K562 (cell line): Measurements from ENCODE around the gene ZNF354B.

ENCODE experiments used
- FOXA3 ChIP-seq, 2 experiments: fragments of 450-650 bp in 1 of 2; sonication (generic) in 1 of 2; formaldehyde crosslinking; IDR thresholded peaks in 1 of 2; conservative IDR thresholded peaks in 1 of 2; 2 replicates each; pipeline versions ENCODE4 v1.4.0 to v1.8.0; 2020 to 2022; ENCODE audit warnings: mild to moderate bottlenecking in 2 of 2, missing genetic modification reagents in 1 of 2
- HNRNPUL1 ChIP-seq: fragments of 200-400 bp; formaldehyde crosslinking; IDR thresholded peaks from 2 replicates; pipeline ENCODE4 v1.6.1; 2017; ENCODE audit warnings: low read length
- KDM1A ChIP-seq, 2 experiments: fragments of 450-650 bp; IDR thresholded peaks; 2 replicates each; pipeline ENCODE4 v1.6.1; 2016; ENCODE audit warnings: mild to moderate bottlenecking in 2 of 2
- NR2C1 ChIP-seq, 2 experiments: fragments of 450-650 bp; IDR thresholded peaks; 2 replicates each; pipeline ENCODE4 v1.6.1; 2017; ENCODE audit warnings: mild to moderate bottlenecking in 2 of 2, antibody characterized with exemption in 1 of 2, inconsistent platforms in 1 of 2, missing compliant biosample characterization in 1 of 2, missing genetic modification characterization in 1 of 2
- POLR2AphosphoS5 ChIP-seq: IDR thresholded peaks from 2 replicates; pipeline ENCODE4 v1.6.1; 2011; ENCODE audit warnings: mild to moderate bottlenecking, low read depth, low read length, moderate library complexity; ENCODE audit not compliant: control insufficient read depth, insufficient read depth
- ZNF384 ChIP-seq: IDR thresholded peaks from 2 replicates; pipeline ENCODE4 v1.6.1; 2012; ENCODE audit warnings: low read depth, low read length, improper control_type of control experiment
- TF ChIP-seq, protein P1 (sequence below), 2 experiments: fragments of 450-650 bp; IDR thresholded peaks; 2 replicates each; pipeline ENCODE4 v1.6.1; 2018; ENCODE audit warnings: mild to moderate bottlenecking in 2 of 2, low read depth in 1 of 2; ENCODE audit not compliant: partially characterized antibody in 2 of 2
- TF ChIP-seq, protein P2 (sequence below), 3 experiments: IDR thresholded peaks in 2 of 3; conservative IDR thresholded peaks in 1 of 3; 2 replicates each; pipeline ENCODE4 v1.5.1; 2011 to 2012; ENCODE audit warnings: low read length in 3 of 3, mild to moderate bottlenecking in 3 of 3, control low read depth in 2 of 3, improper control_type of control experiment in 1 of 3, inconsistent platforms in 1 of 3, low read depth in 1 of 3, mixed read lengths in 1 of 3, moderate library complexity in 1 of 3; ENCODE audit not compliant: insufficient read depth in 2 of 3

DNA sequence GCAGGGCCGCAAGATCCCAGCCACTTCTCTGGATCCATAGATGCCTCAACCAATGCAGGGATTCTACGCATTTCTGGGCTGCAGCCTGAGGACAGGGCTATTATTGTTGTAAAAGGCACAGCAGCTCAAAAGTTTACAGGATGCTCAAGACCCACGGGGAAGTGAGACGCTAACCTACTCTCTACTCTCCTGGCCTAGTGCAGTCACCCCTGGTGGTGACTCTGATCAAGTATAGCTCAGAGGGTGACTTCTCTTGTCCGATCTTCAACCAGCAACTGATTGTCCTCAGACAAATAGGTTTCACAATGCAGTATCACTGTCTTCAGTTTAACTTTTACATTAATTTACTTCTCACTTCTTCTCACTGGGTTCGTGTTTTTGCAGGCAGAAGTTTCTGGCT lies 34.3 kb upstream of the ZNF354B start:
- TF ChIP-seq, protein P1, sequence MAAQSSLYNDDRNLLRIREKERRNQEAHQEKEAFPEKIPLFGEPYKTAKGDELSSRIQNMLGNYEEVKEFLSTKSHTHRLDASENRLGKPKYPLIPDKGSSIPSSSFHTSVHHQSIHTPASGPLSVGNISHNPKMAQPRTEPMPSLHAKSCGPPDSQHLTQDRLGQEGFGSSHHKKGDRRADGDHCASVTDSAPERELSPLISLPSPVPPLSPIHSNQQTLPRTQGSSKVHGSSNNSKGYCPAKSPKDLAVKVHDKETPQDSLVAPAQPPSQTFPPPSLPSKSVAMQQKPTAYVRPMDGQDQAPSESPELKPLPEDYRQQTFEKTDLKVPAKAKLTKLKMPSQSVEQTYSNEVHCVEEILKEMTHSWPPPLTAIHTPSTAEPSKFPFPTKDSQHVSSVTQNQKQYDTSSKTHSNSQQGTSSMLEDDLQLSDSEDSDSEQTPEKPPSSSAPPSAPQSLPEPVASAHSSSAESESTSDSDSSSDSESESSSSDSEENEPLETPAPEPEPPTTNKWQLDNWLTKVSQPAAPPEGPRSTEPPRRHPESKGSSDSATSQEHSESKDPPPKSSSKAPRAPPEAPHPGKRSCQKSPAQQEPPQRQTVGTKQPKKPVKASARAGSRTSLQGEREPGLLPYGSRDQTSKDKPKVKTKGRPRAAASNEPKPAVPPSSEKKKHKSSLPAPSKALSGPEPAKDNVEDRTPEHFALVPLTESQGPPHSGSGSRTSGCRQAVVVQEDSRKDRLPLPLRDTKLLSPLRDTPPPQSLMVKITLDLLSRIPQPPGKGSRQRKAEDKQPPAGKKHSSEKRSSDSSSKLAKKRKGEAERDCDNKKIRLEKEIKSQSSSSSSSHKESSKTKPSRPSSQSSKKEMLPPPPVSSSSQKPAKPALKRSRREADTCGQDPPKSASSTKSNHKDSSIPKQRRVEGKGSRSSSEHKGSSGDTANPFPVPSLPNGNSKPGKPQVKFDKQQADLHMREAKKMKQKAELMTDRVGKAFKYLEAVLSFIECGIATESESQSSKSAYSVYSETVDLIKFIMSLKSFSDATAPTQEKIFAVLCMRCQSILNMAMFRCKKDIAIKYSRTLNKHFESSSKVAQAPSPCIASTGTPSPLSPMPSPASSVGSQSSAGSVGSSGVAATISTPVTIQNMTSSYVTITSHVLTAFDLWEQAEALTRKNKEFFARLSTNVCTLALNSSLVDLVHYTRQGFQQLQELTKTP (IDR thresholded peaks at IDR 0.05; ENCODE audit: low read depth in 1 of 2, partially characterized antibody in 2 of 2): no peak
- no peak for TF ChIP-seq POLR2AphosphoS5
- TF ChIP-seq, protein P2, sequence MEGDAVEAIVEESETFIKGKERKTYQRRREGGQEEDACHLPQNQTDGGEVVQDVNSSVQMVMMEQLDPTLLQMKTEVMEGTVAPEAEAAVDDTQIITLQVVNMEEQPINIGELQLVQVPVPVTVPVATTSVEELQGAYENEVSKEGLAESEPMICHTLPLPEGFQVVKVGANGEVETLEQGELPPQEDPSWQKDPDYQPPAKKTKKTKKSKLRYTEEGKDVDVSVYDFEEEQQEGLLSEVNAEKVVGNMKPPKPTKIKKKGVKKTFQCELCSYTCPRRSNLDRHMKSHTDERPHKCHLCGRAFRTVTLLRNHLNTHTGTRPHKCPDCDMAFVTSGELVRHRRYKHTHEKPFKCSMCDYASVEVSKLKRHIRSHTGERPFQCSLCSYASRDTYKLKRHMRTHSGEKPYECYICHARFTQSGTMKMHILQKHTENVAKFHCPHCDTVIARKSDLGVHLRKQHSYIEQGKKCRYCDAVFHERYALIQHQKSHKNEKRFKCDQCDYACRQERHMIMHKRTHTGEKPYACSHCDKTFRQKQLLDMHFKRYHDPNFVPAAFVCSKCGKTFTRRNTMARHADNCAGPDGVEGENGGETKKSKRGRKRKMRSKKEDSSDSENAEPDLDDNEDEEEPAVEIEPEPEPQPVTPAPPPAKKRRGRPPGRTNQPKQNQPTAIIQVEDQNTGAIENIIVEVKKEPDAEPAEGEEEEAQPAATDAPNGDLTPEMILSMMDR (IDR thresholded peaks at IDR 0.05 in 2 of 3, conservative IDR thresholded peaks at IDR 0.05 in 1 of 3; ENCODE audit: insufficient read depth in 2 of 3, low read depth in 1 of 3, low read length in 3 of 3): no peak
- TF ChIP-seq ZNF384: no peak
- TF ChIP-seq FOXA3 (CRISPR knock-in tag; conservative IDR thresholded peaks at IDR 0.05 in 1 of 2, IDR thresholded peaks at IDR 0.05 in 1 of 2): no peak
- TF ChIP-seq NR2C1 (IDR thresholded peaks at IDR 0.05): no peak
- no peak for TF ChIP-seq NR2C1 (tag; IDR thresholded peaks at IDR 0.05)
- no peak for TF ChIP-seq HNRNPUL1
- no peak for TF ChIP-seq KDM1A (IDR thresholded peaks at IDR 0.05)
